DOHH2 (cell line): Measurements from ENCODE around the gene CHKB.
"Not testable (repeated sequence)": the region's sequence is repeated elsewhere in the genome, so short reads cannot be mapped to it uniquely, and the experiment has no call there.

Source experiments
- H3F3A ChIP-seq: fragments of 200-600 bp; sonication (generic), shearing (Covaris generic); 2 replicates; pipeline ENCODE4 v1.6.0; 2016; ENCODE audit warnings: antibody characterized with exemption, mild to moderate bottlenecking; ENCODE audit not compliant: control insufficient read depth, insufficient read depth
- H3K27ac ChIP-seq: fragments of 200-600 bp; sonication (generic); 2 replicates; pipeline ENCODE4 v1.5.1; 2014; ENCODE audit warnings: low read depth, mild to moderate bottlenecking, low read length, moderate library complexity
- H3K27me3 ChIP-seq: fragments of 200-600 bp; sonication (generic); 2 replicates; pipeline ENCODE4 v1.6.1; 2014; ENCODE audit warnings: mild to moderate bottlenecking, low read length, mixed read lengths; ENCODE audit not compliant: control insufficient read depth
- H3K36me3 ChIP-seq: fragments of 200-600 bp; sonication (generic); 2 replicates; pipeline ENCODE4 v1.6.1; 2014; ENCODE audit warnings: mild to moderate bottlenecking, low read length, moderate library complexity, mixed read lengths; ENCODE audit not compliant: control insufficient read depth
- H3K4me1 ChIP-seq: fragments of 200-600 bp; sonication (generic); 2 replicates; pipeline ENCODE4 v1.6.1; 2014; ENCODE audit warnings: mild to moderate bottlenecking, low read length, mixed read lengths; ENCODE audit not compliant: control insufficient read depth
- H3K4me2 ChIP-seq: fragments of 200-600 bp; sonication (generic); 2 replicates; pipeline ENCODE4 v1.6.0; 2014; ENCODE audit warnings: mild to moderate bottlenecking, low read length, moderate library complexity
- H3K4me3 ChIP-seq: fragments of 200-600 bp; sonication (generic); 2 replicates; pipeline ENCODE4 v1.5.1; 2014; ENCODE audit warnings: mild to moderate bottlenecking, low read length, mixed read lengths
- H3K79me2 ChIP-seq: fragments of 200-600 bp; sonication (generic); 2 replicates; pipeline ENCODE4 v1.6.1; 2014; ENCODE audit warnings: mild to moderate bottlenecking, low read length, mixed read lengths; ENCODE audit not compliant: control insufficient read depth
- H3K9me2 ChIP-seq: fragments of 200-600 bp; sonication (generic); replicated peaks from 2 replicates; pipeline ENCODE4 v1.6.1; 2014; ENCODE audit warnings: mild to moderate bottlenecking, low read length, mixed read lengths; ENCODE audit not compliant: control insufficient read depth
- H3K9me3 ChIP-seq: fragments of 200-600 bp; sonication (generic); 2 replicates; pipeline ENCODE4 v1.6.1; 2014; ENCODE audit warnings: antibody characterized with exemption, low read length, mixed read lengths; ENCODE audit not compliant: control insufficient read depth, insufficient read depth
- H4K20me1 ChIP-seq: fragments of 200-600 bp; sonication (generic); 2 replicates; pipeline ENCODE4 v1.6.0; 2014; ENCODE audit warnings: low read depth, mild to moderate bottlenecking, antibody characterized with exemption, low read length, moderate library complexity; ENCODE audit not compliant: control insufficient read depth, insufficient read depth
- CTCF ChIP-seq: fragments of 200-600 bp; sonication (generic); IDR thresholded peaks from one replicate; pipeline ENCODE4 v1.5.1; 2014; ENCODE audit warnings: antibody characterized with exemption, mild to moderate bottlenecking, low read depth, low read length; ENCODE audit not compliant: poor library complexity, severe bottlenecking
- EZH2phosphoT487 ChIP-seq: fragments of 200-600 bp; sonication (generic); IDR thresholded peaks from 2 replicates; pipeline ENCODE4 v1.6.1; 2017; ENCODE audit warnings: borderline replicate concordance, mild to moderate bottlenecking, antibody characterized with exemption, low read length, moderate library complexity, mixed read lengths

The CHKB gene

GRCh38 chr22:50610581-50610980 lies 27.9 kb upstream of the CHKB start:
- Histone ChIP-seq H3F3A (0 out of 2 replicates have a peak, but pooled peaks cover 2% of the 10 kb centered on the region), H3K9me2 (no peaks in the 10 kb centered on the region), H3K36me3 (no peaks in the 10 kb centered on the region), H3K27me3 (peaks cover 36% of the 10 kb centered on the region), H4K20me1 (no peaks in the 10 kb centered on the region), H3K4me1 (peaks cover 11% of the 10 kb centered on the region), H3K27ac (no peak overlapping the region), H3K4me2 (no peak overlapping the region), H3K79me2 (no peaks in the 10 kb centered on the region), H3K9me3 (no peaks in the 10 kb centered on the region), H3K4me3 (no peak overlapping the region)
- no peak for TF ChIP-seq CTCF

- 0 out of 2 replicates have a peak, but pooled peaks cover 2% of the 10 kb centered on the region for H3F3A ChIP-seq
- TF ChIP-seq EZH2phosphoT487 (no peak), CTCF (no peak)
- peaks cover 15% of the 10 kb centered on the region for H3K4me1 ChIP-seq
- H3K27ac ChIP-seq: no peak overlapping the region
- H3K4me3 ChIP-seq: no peak overlapping the region
- no peak overlapping the region for H3K4me2 ChIP-seq
- no peaks in the 10 kb centered on the region for H3K79me2 ChIP-seq
- no peaks in the 10 kb centered on the region for H3K36me3 ChIP-seq
- no peaks in the 10 kb centered on the region for H4K20me1 ChIP-seq
- H3K27me3 ChIP-seq: peaks cover 36% of the 10 kb centered on the region
- no peaks in the 10 kb centered on the region for H3K9me3 ChIP-seq
- H3K9me2 ChIP-seq: no peaks in the 10 kb centered on the region
Measured at GRCh38 chr22:50610041-50610451, 27.4 kb upstream of the CHKB start.

GRCh38 chr22:50609599-50609998 lies 26.9 kb upstream of the CHKB start:
- H3K79me2 ChIP-seq: no peaks in the 10 kb centered on the region
- H3K4me2 ChIP-seq: no peak overlapping the region
- H3K4me1 ChIP-seq: peaks cover 15% of the 10 kb centered on the region
- H3F3A ChIP-seq: no peaks in the 10 kb centered on the region
- H3K9me2 ChIP-seq: no peaks in the 10 kb centered on the region
- H4K20me1 ChIP-seq: no peaks in the 10 kb centered on the region
- H3K4me3 ChIP-seq: no peak overlapping the region
- H3K9me3 ChIP-seq: no peaks in the 10 kb centered on the region
- TF ChIP-seq EZH2phosphoT487 (no peak), CTCF (no peak)
- no peak overlapping the region for H3K27ac ChIP-seq
- H3K36me3 ChIP-seq: no peaks in the 10 kb centered on the region
- H3K27me3 ChIP-seq: peaks cover 36% of the 10 kb centered on the region

- H3K4me3 ChIP-seq: no peak overlapping the region
- H3K27ac ChIP-seq: no peak overlapping the region
- H4K20me1 ChIP-seq: no peaks in the 10 kb centered on the region
- no peak for TF ChIP-seq EZH2phosphoT487
- TF ChIP-seq CTCF: no peak
- H3K36me3 ChIP-seq: no peaks in the 10 kb centered on the region
- H3K27me3 ChIP-seq: peaks cover 36% of the 10 kb centered on the region
- no peaks in the 10 kb centered on the region for H3F3A ChIP-seq
- H3K9me3 ChIP-seq: no peaks in the 10 kb centered on the region
- peaks cover 15% of the 10 kb centered on the region for H3K4me1 ChIP-seq
- H3K9me2 ChIP-seq: no peaks in the 10 kb centered on the region
- H3K4me2 ChIP-seq: no peak overlapping the region
- no peaks in the 10 kb centered on the region for H3K79me2 ChIP-seq
Measured at GRCh38 chr22:50608996-50609395, 26.3 kb upstream of the CHKB start.

GRCh38 chr22:50608058-50608840 lies 25.6 kb upstream of the CHKB start:
- peaks cover 36% of the 10 kb centered on the region for H3K27me3 ChIP-seq

More at GRCh38 chr22:50608058-50608840, 25.6 kb upstream of the CHKB start:
- not testable (repeated sequence) for H3K9me2 ChIP-seq, H3K9me3 ChIP-seq, H3K27ac ChIP-seq, H3K4me2 ChIP-seq, H4K20me1 ChIP-seq, H3K79me2 ChIP-seq, H3K4me3 ChIP-seq, H3K36me3 ChIP-seq, H3F3A ChIP-seq
- peaks cover 15% of the 10 kb centered on the region for H3K4me1 ChIP-seq
